IPS-NIHi7 (cell line): ENCODE measurements around the gene SERINC5.
"Not testable (repeated sequence)": the region's sequence is repeated elsewhere in the genome, so short reads cannot be mapped to it uniquely, and the experiment has no call there.

Experiments used
- DNase-seq: peaks from one replicate; pipeline ENCODE4 v3.0.0; 2012; ENCODE audit warnings: mixed read lengths; ENCODE audit errors: extremely low spot score

The SERINC5 gene

DNA sequence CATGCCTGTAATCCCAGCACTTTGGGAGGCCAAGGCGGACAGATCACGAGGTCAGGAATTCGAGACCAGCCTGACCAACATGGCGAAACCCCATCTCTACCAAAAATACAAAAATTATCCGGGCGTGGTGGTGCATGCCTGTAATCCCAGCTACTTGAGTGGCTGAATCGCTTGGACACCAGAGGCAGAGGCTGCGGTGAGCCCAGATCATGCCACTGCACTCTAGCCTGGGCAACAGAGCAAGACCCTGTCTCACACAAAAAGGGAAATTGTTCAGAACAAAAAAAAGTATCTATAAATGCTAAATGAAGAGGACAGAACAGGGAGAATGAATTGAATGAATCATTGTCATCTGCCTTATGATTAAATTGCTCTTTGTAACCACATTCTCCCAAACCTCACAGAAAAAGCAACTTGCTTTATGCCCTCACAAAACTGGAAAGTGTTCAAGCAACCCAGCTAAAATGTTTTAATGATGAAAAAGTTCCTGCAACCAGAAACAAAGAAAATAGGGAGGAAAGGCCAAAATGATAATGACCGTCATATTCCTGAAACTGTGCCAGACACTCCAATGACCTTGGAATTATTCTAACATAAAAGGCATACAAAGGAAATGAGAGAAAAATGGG, 83.7 kb downstream of the SERINC5 start:
- no peak for DNase-seq

DNA sequence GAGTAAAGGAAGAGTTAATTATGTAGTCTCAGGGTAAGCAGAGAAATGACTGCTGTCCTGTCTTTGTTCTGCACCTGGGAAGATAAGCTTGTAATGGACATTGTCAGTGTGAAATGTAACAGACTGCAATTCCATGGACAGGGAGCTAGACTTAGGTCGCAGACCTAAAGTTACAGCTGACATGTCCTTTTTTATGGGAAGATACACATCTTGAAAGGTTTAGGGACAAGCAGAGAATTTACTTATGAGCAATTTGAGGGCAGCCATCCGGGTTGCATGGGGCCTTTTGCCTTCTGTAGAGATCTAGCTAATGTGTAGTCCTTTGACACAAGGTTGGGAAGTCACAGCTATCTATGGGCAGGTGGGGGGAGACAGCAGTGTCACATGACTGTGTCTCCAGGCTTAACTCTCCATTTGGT, 85.7 kb downstream of the SERINC5 start:
- DNase-seq = no peak

GRCh38 chr5:80168388-80169028, 87.3 kb downstream of the SERINC5 start:
- no peak for DNase-seq

- DNase-seq = no peak
Measured at GRCh38 chr5:80165452-80165851, 90.4 kb downstream of the SERINC5 start.

GRCh38 chr5:80161165-80161564, 94.7 kb downstream of the SERINC5 start:
- DNase-seq = no peak

DNA sequence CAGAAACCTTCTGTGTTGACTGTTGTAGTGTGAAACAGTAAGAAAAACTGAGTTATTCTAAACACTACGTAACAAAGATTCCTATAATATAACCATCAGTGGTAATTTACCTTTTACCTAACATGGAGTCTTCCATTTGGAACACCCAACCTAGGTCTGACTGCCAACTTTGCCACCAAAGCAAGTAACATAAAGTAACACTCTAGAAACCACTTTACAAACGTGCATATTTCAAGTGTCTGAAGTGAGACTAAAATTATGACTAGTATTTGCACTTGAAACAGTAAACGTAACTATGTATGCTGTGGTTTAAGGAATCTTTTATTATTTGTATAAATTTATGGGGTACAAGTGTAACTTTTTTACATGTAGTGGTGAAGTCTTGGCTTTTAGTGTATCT, 95.6 kb downstream of the SERINC5 start:
- DNase-seq = no peak

DNA sequence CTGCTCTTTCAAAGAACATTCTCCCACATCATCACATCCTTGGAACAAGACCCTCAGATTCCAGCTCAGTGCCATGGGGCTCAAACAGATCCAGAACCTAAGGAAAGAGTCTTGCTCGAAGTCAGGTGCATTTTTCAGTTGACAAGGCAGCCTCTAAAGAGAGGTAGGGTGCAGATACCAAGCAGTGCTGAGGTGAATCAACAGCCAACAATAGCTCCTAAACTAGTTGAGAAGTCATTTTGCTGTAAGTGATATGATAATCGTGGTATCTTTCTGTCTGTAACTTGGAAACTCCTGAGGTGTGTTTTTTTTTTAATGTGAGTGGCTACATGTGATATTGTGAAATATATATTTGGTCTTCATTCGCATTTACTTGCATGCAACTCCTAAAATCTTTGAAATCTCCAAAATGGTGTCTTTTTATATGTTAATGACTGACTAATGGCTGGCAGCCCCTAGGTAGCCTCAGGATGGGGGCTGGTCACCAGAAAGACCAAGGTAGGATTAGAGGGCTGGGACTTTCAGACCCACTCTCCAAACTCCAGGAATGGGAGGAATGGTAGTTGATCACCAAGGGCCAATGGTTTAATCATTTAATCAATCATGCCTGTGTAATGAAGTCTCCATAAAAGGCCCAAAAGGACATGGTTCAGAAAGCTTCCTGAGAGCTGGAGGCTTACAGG, 96.6 kb downstream of the SERINC5 start:
- DNase-seq = no peak

- DNase-seq = no peak
Measured at GRCh38 chr5:80156156-80156555, 99.7 kb downstream of the SERINC5 start.

- no peak for DNase-seq
Measured at GRCh38 chr5:80154749-80155148, 101.1 kb downstream of the SERINC5 start.

DNA sequence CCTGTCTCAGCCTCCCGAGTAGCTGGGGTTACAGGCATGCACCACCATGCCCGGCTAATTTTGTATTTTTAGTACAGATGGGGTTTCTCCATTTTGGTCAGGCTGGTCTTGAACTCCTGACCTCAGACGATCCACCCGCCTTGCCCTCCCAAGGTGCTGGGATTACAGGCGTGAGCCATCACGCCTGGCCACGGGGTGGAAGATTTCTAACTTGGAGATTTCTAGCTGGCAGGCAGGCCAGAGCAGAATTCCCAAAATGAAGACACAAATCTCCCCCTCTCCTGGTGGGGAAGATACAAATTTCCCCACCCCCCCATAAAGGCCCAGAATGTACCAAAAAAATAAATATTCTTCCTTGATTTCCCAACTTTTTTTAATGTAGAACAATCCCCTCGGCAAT, 101.6 kb downstream of the SERINC5 start:
- not testable (repeated sequence) for DNase-seq

- DNase-seq = no peak
Measured at GRCh38 chr5:80153586-80154126, 102.2 kb downstream of the SERINC5 start.

- no peak for DNase-seq
Measured at GRCh38 chr5:80152778-80153177, 103.1 kb downstream of the SERINC5 start.

DNA sequence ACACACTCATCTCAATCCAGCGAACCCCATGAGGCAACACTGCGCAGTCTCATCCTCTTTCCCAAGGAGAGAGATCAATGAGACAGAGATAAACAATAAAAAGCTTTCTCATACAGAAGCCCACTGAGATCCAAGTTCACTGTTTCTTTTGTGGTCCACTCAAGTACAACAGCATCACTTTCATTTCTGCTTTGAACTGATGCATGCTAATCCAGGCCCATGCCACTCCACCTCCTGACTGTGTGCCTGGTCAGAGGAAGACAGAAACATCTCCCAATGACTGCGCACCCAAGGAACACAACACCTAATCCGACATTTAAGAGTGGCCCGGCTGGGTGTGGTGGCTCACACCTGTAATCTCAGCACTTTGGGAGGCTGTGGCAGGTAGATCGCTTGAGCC, 104.0 kb downstream of the SERINC5 start:
- no peak for DNase-seq

DNA sequence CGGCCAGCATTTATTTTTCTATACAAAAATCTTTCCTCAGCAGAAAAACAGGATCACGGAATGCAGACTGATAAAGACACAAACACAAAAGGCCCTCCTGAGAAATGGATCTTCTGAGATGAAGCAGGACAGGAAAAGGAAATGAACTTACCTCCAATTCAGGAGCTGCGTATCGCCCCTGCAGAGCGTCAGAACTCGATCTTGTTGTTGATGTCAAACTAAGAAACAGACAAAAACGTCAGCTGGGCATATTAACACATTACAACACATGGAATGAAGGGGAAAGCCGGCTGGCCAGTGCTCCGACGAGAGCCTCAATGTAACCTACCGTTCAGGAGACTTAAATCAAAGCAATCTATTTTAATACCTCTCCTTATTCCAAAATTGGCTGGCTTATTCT, 105.1 kb downstream of the SERINC5 start:
- DNase-seq = no peak

DNA sequence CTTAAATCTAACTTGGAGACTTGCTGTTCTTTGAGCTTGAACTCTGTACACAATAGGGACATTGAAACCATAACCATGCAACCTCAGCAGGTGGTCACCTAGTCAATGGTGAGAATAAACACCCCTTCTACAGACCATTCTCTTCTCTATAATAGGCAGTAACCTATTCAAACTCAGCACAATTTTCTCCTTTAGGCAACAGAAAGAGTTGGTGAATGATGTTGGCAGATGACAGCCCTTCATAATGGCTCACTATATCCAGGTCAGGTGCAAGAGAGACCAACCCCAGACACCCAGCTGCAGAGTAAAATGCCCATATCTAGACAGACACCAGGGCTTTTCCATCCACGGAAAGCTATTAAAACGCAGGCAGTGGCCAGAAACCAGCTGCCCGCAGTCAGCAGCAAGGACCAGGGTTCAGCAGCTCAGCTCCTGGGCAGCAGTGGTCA, 106.7 kb downstream of the SERINC5 start:
- no peak for DNase-seq

GRCh38 chr5:80147119-80147815, 108.6 kb downstream of the SERINC5 start:
- no peak for DNase-seq

DNA sequence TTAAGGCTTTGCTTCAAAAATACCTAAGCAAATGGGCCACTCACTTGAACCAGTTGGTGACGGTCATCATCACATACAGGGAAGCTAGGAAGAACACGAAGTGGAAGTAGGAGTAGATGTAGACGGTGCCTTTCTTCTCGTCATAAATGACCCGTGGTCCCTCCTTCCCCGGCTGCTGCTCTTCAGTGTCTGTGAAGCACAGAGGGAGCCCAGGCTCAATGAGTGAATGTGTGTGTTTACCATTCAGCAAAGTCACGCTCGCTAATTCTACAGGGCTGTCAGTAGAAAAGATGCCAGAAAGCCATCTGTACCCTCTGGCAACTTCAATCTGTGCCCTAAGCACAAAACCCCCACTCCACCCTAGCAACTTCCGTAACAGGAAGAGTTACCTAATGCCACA, 109.8 kb downstream of the SERINC5 start:
- DNase-seq = no peak

DNA sequence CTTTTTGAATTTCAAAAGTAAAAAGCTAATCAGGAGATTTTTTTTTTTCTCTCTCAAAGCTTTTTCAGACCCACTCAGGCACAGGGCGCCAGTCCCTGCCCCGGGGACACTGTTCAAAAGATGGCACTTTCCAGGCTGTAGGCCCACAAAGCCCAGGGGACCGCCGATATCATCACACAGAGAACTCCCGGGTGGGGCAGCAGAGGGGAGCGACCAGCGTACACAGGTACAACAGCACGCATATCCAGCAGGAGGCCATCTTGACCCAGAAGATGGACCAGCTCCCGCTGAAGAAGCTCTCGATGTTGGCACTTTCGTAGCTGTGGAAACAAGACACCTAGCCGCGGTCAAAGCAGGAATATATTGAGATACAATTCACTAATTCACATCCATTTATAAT, 112.4 kb downstream of the SERINC5 start:
- DNase-seq = no peak

GRCh38 chr5:80142996-80143395, 112.9 kb downstream of the SERINC5 start:
- DNase-seq = no peak

DNA sequence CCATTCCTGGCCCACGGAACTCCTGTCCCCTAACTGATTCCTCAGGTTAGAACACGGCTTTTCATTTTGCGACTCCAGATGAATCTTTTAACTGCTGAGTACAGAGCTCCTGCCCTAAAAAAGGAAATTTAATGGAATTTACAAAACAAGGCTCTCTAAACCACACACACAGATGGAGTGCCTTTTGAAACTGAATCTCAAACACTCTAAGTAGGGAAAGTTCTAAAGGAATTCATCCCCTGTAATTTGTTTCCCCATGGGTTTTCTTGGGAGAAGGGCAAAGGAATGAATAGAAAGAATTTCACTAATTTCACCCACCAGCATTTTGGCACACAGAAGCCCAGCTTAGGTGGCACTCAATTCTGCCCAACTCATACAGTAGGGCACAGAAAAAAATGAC, 114.2 kb downstream of the SERINC5 start:
- no peak for DNase-seq

- peak; percentile 54 for DNase-seq
Measured at GRCh38 chr5:80141147-80141671, 114.6 kb downstream of the SERINC5 start.

DNA sequence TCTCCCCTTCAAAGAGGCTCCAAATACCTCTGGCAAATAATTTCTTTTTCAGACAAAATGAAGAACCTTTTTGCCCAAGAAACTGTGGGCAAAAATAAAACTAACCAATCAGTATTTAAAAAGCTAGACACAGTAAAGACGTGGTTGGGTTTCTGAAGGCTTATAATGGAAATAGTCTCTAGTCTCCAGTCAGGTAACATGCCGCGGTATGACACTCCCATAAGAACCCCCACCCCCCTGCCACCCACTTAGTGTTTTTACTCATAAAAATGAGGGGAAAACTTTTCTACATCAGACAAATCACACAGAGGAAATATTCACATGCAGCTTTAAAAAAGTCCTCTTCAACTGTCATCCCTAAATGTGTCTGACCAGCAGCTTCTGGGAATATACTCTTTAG, 115.4 kb downstream of the SERINC5 start:
- DNase-seq = no peak
